Kasumi-1 (cell line): ENCODE data around the gene ERN1.

Experiments
- DNase-seq, 2 experiments: peaks; one replicate each; lab custom pipeline; 2025; lab: John Stamatoyannopoulos, UW

The ERN1 gene

GRCh38 chr17:64004218-64004770 is 125.7 kb downstream of the ERN1 start:
- DNase-seq: no peak

GRCh38 chr17:64003526-64004121 is 126.3 kb downstream of the ERN1 start:
- DNase-seq: no peak

- DNase-seq: no peak
Measured at GRCh38 chr17:64002658-64003525, 127.1 kb downstream of the ERN1 start.

DNA sequence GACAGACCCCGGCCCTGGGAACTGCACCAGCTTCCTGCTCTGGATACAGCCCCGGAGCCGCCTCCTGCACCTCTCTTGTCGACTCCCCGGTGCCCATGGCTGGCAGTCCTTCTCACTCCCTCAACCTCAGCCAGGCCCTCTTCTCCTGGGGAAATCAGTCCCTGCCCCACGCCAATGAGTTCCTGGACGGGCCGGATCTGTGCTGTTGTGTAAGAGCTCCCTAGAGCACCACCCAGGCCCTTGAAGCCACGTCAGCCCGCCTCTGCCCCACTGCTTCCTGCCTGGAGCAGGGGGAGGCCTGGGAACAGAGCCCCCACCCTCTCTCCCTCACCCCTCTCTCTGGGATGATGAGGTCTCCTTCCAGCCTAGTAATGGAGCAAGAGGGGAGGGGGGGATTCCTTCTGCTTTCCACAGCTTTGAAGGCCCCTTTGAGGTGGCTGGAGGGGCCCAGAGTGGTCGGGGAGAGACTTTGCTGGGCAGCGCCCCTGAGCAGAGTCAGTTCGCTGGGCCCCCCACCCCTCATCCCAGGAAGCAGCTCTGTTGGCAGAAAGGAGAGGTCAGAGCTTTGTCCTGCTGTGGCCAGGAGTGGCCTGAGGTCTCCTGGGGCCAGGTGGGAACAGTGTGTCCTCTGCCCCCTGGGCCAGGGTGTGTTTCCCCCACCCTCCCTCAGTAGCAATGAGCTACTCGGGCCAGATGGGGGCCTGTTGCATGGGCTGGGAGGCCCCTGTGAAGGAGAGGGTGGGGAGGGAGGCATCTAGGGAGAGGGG is 128.0 kb downstream of the ERN1 start:
- peak in 1 of 2 experiments; percentile 19 for DNase-seq

DNA sequence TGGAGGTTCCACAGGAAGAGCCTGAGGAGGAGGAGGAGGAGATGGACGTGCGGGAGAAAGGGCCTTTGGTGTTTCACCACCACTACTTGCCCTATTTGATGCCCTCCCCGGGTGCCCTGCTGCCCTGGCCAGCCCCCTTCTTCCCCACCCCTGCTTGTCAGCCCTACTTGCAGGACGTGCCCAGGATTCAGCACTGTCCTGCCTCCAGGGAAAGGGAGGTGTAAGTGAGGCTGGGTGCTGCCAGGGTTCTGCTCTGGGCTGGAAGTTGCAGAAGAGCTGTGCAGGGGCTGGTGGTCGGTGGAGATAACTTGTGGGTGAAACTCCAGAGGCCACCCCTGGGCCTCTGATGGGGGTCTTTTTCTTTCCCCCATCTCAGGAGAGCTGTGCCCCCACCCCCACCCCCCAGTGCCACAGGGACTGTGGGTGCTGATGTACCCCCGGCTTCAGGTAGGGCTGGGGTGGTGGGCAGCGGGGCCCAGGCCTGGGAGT is 128.8 kb downstream of the ERN1 start:
- DNase-seq: no peak

DNA sequence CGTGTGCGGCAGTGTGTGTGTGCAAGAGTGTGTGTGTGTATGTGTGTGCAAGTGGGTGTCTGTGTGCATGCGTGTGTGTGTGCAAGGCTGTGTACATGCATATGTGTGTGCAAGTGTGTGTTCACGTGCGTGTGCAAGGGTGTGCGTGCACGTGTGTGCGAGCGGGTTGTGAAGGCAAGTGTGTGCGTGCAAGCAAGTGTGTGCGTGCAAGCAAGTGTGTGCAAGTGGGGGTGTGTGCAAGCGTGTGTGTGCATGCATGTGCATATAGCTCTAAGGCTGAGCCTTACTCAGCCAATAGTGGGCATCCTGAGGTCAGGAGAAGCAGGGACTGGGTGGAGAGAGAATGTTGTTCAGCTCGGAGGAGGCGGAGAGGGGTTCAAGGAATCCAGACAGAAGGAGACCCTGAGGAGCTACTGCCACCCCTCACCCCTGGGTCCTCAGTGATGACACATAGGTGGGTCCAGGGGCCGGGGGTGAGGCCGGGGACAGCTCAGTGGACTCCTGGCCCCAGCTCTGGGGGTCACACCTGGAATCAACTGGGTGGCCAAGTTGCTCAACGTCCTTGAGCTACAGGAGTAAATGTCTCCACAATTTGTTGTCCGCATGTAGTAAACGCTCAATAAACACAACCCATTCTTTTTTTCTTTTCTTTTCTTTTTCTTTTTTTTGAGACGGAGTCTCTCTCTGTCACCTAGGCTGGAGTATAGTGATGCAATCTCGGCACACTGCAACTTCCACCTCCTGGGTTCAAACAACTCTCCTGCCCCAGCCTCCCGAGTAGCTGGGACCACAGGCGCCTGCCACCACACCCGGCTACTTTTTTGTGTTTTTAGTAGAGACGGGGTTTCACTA is 130.0 kb downstream of the ERN1 start:
- DNase-seq: no peak

- DNase-seq: no peak
Measured at GRCh38 chr17:63998721-63999679, 130.9 kb downstream of the ERN1 start.

- DNase-seq: peak; percentile 35 to 53
Measured at GRCh38 chr17:63998050-63998720, 131.8 kb downstream of the ERN1 start, which contains the start of gene PRR29. PRR29 (plus strand) TSS chr17:63998351; CDS start chr17:63998365, 14 bp downstream.

DNA sequence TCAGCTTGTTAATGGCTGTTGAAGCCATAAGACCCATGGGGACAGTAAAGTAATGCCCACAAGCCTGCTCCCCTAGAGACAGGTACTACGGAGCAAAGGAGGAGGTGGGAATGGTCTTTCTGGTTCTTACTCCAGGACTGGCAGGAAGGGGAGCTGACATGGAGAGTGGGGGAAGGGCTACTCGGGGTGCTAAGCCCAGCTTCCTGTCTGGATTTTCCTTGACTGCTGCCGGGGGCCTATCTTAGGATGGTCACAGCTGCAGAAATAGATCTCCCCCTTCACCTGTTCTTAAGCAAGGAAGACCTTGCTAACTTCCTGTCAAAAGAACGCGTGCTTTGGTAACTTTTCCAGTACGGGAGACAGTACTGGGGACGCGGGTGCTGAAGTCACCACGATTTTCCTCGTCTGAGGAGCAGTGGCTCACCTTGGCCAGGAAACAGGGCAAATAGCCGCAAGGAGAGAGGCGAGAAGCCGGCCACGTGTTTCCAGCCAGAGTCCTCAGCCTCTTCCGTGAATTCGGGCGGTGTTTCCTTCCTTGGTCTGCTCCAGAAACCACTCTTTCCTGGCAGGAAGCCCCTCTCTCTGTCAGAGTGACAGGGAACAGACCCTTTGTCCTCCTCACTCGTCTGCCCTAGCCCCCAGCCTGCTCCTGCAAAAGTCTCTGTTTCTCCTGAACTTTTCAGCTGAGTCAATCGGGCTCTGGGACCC is 132.4 kb downstream of the ERN1 start:
- DNase-seq: no peak

DNA sequence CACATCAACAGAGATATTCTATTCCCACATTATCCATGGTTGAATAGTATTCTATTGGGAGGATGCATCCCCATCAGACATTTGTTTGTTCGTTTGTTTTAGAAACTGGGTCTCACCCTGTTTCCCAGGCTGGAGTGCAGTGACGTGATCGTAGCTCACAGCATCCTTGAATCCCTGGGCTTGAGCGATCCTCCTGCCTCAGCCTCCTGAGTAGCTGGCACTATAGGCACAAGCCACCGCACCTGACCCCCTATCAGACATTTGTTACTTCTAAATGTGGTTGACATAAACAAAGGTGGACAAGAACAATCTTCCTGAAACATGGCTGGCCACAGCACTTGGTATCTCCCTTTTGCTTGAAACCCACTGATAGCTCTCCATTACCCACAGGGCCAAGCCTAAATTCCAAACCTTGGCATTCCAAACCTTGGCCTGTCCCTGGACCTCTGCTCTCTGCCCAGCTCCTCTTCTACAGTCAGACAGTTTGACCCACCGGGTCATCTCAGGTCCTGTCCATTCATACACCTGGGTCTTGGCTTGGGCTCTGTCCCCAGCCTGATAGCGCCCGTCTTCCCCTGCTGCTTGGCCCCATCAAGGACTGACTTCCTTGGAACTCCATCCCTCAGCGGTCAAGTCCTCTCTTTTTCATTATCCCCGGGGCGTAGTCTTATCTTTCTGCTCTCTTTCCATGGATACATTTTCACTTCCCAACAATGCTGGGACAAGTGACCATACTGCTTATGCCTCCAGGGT is 133.3 kb downstream of the ERN1 start:
- no peak for DNase-seq

GRCh38 chr17:63995626-63996025 is 134.3 kb downstream of the ERN1 start:
- no peak for DNase-seq

GRCh38 chr17:63993368-63993985 is 136.5 kb downstream of the ERN1 start:
- DNase-seq: no peak

GRCh38 chr17:63991611-63992010 is 138.3 kb downstream of the ERN1 start:
- no peak for DNase-seq

- no peak for DNase-seq
Measured at GRCh38 chr17:63989622-63990345, 140.2 kb downstream of the ERN1 start.
